Osteocyte (in vitro differentiated cells): Measurements from ENCODE around the gene SETD2. TPM values are rescaled to one million over a fixed set of nuclear protein-coding genes. Genes with fewer than 3 reads are reported as not detected.

ENCODE experiments used
- DNase-seq: peaks from one replicate; pipeline ENCODE4 v3.0.0; 2021; ENCODE audit warnings: mixed read lengths; ENCODE audit not compliant: unreplicated experiment; ENCODE audit errors: extremely low spot score
- H3K27ac Mint-ChIP-seq: one replicate; pipeline ENCODE4 v1.8.0; 2021; ENCODE audit warnings: mild to moderate bottlenecking, mixed read lengths; ENCODE audit not compliant: unreplicated experiment
- H3K27me3 Mint-ChIP-seq: one replicate; pipeline ENCODE4 v1.8.0; 2021; ENCODE audit warnings: mixed read lengths; ENCODE audit not compliant: unreplicated experiment
- H3K36me3 Mint-ChIP-seq: one replicate; pipeline ENCODE4 v1.8.0; 2021; ENCODE audit warnings: mixed read lengths; ENCODE audit not compliant: unreplicated experiment
- H3K4me1 Mint-ChIP-seq: one replicate; pipeline ENCODE4 v1.8.0; 2021; ENCODE audit warnings: mixed read lengths; ENCODE audit not compliant: unreplicated experiment
- H3K4me3 Mint-ChIP-seq: one replicate; pipeline ENCODE4 v1.8.0; 2021; ENCODE audit warnings: mild to moderate bottlenecking, moderate library complexity, mixed read lengths; ENCODE audit not compliant: unreplicated experiment
- H3K9me3 Mint-ChIP-seq: one replicate; pipeline ENCODE4 v1.8.0; 2021; ENCODE audit warnings: mixed read lengths; ENCODE audit not compliant: unreplicated experiment
- total RNA-seq: library from RNA; stranded (reverse); gene quantifications from 2 replicates; pipeline ENCODE4 v1.2.1, GENCODE V29; 2021
- TF ChIP-seq, protein P1 (sequence below): fragments of 200-600 bp; sonication (generic); IDR thresholded peaks from 2 replicates; pipeline ENCODE4 v1.5.0; 2021; ENCODE audit warnings: antibody characterized with exemption, mild to moderate bottlenecking, moderate library complexity

SETD2 gene
- total RNA-seq, 1 donor from 2014 or later, result 45.0 TPM

DNA sequence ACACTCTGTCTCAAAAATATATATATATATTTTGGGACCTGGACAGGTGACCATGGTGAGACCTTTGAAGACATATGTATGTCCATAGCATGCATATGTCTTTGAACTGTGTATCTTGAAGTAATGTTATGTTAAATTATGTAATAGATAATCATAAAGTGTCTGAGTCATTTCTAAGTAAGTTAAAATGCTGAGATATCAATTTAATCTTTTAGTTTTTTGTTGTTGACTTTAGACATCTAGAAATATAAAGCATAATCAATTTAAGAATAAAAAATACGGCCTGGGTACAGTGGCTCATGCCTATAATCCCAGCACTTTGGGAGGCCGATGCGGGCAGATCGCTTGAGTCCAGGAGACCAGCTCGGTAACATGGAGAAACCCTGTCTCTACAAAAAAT, 12.7 kb upstream of the SETD2 start:
- H3K27ac Mint-ChIP-seq, result no peak overlapping the region
- TF ChIP-seq, protein P1, sequence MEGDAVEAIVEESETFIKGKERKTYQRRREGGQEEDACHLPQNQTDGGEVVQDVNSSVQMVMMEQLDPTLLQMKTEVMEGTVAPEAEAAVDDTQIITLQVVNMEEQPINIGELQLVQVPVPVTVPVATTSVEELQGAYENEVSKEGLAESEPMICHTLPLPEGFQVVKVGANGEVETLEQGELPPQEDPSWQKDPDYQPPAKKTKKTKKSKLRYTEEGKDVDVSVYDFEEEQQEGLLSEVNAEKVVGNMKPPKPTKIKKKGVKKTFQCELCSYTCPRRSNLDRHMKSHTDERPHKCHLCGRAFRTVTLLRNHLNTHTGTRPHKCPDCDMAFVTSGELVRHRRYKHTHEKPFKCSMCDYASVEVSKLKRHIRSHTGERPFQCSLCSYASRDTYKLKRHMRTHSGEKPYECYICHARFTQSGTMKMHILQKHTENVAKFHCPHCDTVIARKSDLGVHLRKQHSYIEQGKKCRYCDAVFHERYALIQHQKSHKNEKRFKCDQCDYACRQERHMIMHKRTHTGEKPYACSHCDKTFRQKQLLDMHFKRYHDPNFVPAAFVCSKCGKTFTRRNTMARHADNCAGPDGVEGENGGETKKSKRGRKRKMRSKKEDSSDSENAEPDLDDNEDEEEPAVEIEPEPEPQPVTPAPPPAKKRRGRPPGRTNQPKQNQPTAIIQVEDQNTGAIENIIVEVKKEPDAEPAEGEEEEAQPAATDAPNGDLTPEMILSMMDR, result no peak
- H3K4me3 Mint-ChIP-seq, result no peak overlapping the region
- peaks cover 12% of the 10 kb centered on the region for H3K36me3 Mint-ChIP-seq
- no peaks in the 10 kb centered on the region for H3K9me3 Mint-ChIP-seq
- H3K27me3 Mint-ChIP-seq, result no peaks in the 10 kb centered on the region
- no peak for DNase-seq
- H3K4me1 Mint-ChIP-seq, result no peaks in the 10 kb centered on the region

DNA sequence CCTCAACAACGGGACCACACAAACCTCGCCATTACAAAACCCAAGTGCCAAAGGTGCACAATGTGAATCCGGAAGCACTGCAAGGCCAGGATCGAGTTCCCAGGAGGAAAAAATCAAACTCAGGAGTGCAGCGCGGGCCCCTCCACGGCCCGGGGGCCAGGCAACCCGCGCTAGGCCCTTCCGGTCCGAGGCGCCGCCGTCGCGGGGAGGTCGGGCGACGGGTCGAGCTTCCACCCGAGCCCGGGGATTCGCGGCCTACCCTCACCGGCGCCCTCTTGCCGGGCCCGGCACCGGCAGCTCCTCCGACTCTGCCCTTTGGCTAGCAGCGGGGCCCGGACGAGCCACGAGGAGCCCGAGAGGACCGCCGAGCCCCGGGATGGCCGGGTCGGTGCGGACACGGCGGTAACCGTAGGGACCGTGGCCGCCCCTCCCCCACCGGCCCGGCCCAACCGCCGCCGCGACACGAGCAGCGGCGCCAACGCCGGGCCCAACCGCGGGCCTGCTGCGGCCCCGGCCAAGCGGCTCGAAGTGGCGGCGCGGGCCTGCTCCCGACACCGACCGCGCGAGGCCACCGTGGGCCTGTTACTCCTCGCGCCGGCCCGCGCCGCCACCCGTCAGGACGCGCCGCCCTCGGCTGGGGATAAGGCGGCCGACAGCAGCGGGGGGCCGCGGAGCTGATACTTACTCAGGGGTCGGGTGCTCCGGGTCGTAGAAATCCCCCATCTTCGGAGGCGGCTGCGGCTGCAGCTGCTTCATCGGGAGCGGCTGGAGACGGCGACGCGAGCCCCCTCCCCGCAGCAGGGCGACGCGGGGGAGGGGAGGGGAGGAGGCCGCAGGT, 525 bp downstream of the SETD2 start:
- Mint-ChIP-seq H3K4me3 (peak overlapping the region; percentile 95), H3K27me3 (no peaks in the 10 kb centered on the region), H3K27ac (peak overlapping the region; percentile 97), H3K4me1 (peaks cover 50% of the 10 kb centered on the region), H3K36me3 (no peaks in the 10 kb centered on the region), H3K9me3 (no peaks in the 10 kb centered on the region)
- TF ChIP-seq, protein P1, result no peak
- peak; percentile 86 for DNase-seq

DNA sequence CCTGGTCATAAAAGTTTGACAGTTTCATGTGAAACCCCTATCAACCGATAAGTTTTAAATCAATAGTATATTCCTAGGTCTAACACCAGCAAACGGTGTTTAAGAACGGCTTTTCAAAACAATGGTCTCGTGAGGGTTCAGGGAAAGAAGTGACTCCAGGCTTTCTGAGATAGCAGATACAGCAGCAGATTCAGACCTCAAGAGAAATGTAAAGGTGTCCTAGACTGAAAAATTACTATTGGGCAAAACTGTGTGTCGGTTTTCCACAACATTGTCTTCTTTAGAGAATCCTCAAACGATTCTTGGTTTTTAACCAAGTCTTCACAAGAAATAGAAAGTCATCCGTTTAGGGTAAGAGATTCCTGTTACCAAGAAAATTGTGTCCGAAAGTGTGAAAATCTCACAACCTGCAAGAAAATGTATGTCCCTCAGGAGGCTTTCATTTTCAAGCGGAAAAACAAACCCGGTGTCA, 1.2 kb downstream of the SETD2 start:
- H3K9me3 Mint-ChIP-seq, result no peaks in the 10 kb centered on the region
- H3K27me3 Mint-ChIP-seq, result no peaks in the 10 kb centered on the region
- H3K27ac Mint-ChIP-seq, result peak overlapping the region; percentile 97
- TF ChIP-seq, protein P1, result no peak
- peak overlapping the region; percentile 95 for H3K4me3 Mint-ChIP-seq
- DNase-seq, result no peak
- H3K36me3 Mint-ChIP-seq, result no peaks in the 10 kb centered on the region
- peaks cover 56% of the 10 kb centered on the region for H3K4me1 Mint-ChIP-seq

DNA sequence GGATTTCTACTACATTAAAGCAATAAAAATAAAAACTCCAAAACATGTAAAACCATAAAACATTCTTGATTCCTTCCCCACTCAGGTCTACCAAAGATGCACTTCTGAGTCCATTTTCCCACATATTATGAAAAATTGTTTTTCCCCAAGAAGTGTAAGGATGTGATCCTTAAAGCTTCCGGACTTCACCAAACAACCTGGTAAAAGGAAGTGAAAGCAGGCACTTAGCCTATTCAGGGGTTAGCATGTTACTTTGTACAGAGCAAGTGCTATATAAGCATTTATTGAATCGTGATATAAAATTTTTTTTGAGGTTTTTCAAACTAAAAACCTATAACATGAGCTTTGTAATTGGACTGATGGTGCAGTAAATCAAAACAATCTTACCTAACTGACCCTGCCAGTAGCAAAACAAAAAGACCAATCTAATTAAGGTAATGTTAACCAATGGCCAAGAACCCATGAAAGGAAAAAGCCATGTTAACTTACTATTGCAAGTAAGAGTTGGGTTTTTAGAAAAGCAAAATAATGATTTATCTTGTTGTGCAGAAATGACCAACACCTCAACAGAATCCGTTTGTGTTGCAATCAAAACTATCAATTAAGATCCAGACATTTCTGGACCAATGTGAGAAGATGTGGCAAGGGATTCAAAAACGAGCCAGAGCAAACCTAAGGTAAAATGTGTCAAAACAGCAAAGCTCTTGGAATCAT, 1.8 kb downstream of the SETD2 start:
- no peaks in the 10 kb centered on the region for H3K27me3 Mint-ChIP-seq
- DNase-seq, result no peak
- H3K36me3 Mint-ChIP-seq, result no peaks in the 10 kb centered on the region
- peak overlapping the region; percentile 97 for H3K27ac Mint-ChIP-seq
- H3K4me1 Mint-ChIP-seq, result peaks cover 57% of the 10 kb centered on the region
- peak overlapping the region; percentile 95 for H3K4me3 Mint-ChIP-seq
- H3K9me3 Mint-ChIP-seq, result no peaks in the 10 kb centered on the region
- TF ChIP-seq, protein P1, result no peak

DNA sequence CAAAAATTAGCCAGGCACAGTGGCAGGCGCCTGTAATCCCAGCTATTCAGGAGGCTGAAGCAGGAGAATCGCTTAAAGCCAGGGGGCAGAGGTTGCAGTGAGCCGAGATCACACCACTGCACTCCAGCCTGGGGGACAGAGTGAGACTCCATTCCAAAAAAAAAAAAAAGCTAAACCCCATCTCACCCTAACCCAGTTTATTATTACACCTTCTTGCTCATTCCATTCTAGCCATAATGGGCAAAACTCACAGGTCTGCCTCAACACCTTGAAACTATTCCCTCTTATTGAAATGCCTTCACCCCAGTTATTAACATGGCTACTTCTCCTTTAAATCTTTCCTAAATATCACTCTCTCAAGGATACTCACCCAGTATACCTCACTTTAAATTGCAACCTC, 4.1 kb downstream of the SETD2 start:
- Mint-ChIP-seq H3K9me3 (no peaks in the 10 kb centered on the region), H3K4me3 (no peak overlapping the region), H3K36me3 (no peaks in the 10 kb centered on the region), H3K27ac (no peak overlapping the region), H3K27me3 (no peaks in the 10 kb centered on the region), H3K4me1 (peaks cover 60% of the 10 kb centered on the region)
- TF ChIP-seq, protein P1, result no peak
- DNase-seq, result no peak
